ENCODE results near the gene SYTL4.

SYTL4 gene

DNA sequence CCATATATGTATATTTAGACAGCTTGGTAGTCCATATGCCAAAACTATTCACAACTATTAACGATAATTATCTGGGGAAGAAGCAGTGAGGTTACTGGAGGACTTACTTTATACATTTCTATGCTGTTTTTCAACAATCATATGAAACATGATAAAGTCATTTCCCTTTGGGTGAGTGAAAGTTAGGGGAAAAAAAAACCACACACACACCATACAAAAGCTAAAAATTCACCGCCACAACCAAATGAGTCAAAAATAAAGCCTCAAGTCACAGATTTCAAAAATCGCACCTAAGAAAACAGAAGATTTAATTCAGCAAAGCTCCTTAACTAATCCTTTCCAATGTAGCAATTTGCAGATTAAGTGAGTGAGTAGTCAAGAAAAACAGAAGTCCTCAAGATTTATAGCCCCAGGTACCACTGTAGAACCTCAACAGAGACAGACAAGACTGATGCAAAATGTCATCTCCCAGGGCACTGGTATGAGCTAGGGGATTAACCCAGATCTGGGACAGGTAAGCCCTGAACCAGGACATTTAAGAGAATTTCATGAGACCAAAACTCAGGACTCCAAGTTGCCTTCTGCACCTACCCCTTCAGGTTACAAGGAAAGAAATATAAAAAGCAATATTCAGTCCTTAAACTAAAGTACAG, 35.1 kb downstream of the SYTL4 start:
- TF ChIP-seq, protein P1, sequence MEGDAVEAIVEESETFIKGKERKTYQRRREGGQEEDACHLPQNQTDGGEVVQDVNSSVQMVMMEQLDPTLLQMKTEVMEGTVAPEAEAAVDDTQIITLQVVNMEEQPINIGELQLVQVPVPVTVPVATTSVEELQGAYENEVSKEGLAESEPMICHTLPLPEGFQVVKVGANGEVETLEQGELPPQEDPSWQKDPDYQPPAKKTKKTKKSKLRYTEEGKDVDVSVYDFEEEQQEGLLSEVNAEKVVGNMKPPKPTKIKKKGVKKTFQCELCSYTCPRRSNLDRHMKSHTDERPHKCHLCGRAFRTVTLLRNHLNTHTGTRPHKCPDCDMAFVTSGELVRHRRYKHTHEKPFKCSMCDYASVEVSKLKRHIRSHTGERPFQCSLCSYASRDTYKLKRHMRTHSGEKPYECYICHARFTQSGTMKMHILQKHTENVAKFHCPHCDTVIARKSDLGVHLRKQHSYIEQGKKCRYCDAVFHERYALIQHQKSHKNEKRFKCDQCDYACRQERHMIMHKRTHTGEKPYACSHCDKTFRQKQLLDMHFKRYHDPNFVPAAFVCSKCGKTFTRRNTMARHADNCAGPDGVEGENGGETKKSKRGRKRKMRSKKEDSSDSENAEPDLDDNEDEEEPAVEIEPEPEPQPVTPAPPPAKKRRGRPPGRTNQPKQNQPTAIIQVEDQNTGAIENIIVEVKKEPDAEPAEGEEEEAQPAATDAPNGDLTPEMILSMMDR (conservative IDR thresholded peaks at IDR 0.05; ENCODE audit: low read length): no peak
- TF ChIP-seq EZH2phosphoT487 (IDR thresholded peaks at IDR 0.05; ENCODE audit: borderline replicate concordance): no peak
- no peaks in the 10 kb centered on the region for H3K4me1 ChIP-seq (ENCODE audit: insufficient read depth, low read length, poor library complexity, severe bottlenecking)
- no peaks in the 10 kb centered on the region for H3K27me3 ChIP-seq (ENCODE audit: insufficient read depth, low read length, poor library complexity, severe bottlenecking)
- H3K9ac ChIP-seq (ENCODE audit: low read depth, low read length, poor library complexity, severe bottlenecking): no peak overlapping the region
- no peaks in the 10 kb centered on the region for H3F3A ChIP-seq (ENCODE audit: low read depth)
- no peak overlapping the region for H3K4me2 ChIP-seq (ENCODE audit: low read depth, low read length, poor library complexity, severe bottlenecking)
- H3K9me2 ChIP-seq (replicated peaks; ENCODE audit: low read depth, low read length): no peaks in the 10 kb centered on the region
- no peaks in the 10 kb centered on the region for H3K36me3 ChIP-seq (ENCODE audit: insufficient read depth, low read length)
- H3K4me3 ChIP-seq (ENCODE audit: low read length, poor library complexity, severe bottlenecking): no peak overlapping the region
- H3K79me2 ChIP-seq (ENCODE audit: insufficient read depth, low read length): no peaks in the 10 kb centered on the region
- H3K9me3 ChIP-seq (ENCODE audit: insufficient read depth, low read depth, low read length): no peaks in the 10 kb centered on the region
- H4K20me1 ChIP-seq (ENCODE audit: insufficient read depth, low read length, poor library complexity, severe bottlenecking): no peaks in the 10 kb centered on the region
- H2AFZ ChIP-seq (ENCODE audit: low read length): no peak overlapping the region

DNA sequence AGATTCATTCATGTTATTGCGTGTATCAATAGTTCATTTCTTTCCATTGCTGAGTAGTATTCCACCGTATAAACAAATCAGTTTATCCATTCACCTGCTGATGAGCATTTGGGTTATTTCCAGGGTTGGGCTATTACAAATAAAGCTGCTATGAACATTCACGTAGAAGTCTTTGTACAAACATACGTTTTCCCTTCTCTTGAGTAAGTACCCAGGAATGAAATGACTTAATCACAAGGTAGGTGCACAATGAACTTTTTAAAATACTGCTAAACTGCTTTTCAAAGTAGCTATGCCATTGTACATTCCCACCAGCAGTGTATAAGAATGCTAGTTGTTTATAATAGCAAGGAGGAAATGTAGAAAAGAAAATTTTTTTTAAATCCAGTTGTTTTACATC, 35.9 kb downstream of the SYTL4 start:
- TF ChIP-seq EZH2phosphoT487 (IDR thresholded peaks at IDR 0.05; ENCODE audit: borderline replicate concordance): no peak
- TF ChIP-seq, protein P1 (conservative IDR thresholded peaks at IDR 0.05; ENCODE audit: low read length): no peak
- Histone ChIP-seq H3K9me2 (replicated peaks; ENCODE audit: low read depth, low read length) (no peaks in the 10 kb centered on the region), H3K36me3 (ENCODE audit: insufficient read depth, low read length) (no peaks in the 10 kb centered on the region), H3K9ac (ENCODE audit: low read depth, low read length, poor library complexity, severe bottlenecking) (no peak overlapping the region), H4K20me1 (ENCODE audit: insufficient read depth, low read length, poor library complexity, severe bottlenecking) (no peaks in the 10 kb centered on the region), H3K4me1 (ENCODE audit: insufficient read depth, low read length, poor library complexity, severe bottlenecking) (no peaks in the 10 kb centered on the region), H3K4me2 (ENCODE audit: low read depth, low read length, poor library complexity, severe bottlenecking) (no peak overlapping the region), H3K79me2 (ENCODE audit: insufficient read depth, low read length) (no peaks in the 10 kb centered on the region), H3K27me3 (ENCODE audit: insufficient read depth, low read length, poor library complexity, severe bottlenecking) (no peaks in the 10 kb centered on the region), H3K9me3 (ENCODE audit: insufficient read depth, low read depth, low read length) (no peaks in the 10 kb centered on the region), H3K4me3 (ENCODE audit: low read length, poor library complexity, severe bottlenecking) (no peak overlapping the region), H3F3A (ENCODE audit: low read depth) (no peaks in the 10 kb centered on the region), H2AFZ (ENCODE audit: low read length) (no peak overlapping the region)

DNA sequence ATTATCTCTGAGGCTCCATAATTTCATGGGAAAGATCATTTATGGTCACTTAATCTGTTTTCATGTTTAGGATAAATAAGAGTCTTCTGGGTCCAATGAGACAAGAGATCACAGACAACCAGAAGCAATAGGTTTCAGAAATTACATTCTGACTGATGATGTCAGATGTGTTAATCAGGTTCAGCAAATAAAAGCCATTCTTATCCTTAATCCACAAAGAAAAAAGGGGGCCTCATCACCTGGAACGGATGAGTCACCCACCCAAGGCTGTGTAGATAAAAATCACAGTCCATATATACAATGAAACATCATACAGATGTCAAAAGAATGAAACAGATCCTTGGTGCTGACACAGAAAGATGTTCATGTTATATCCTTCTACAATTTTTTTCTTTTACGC, 36.6 kb downstream of the SYTL4 start:
- Histone ChIP-seq H3K36me3 (ENCODE audit: insufficient read depth, low read length) (no peaks in the 10 kb centered on the region), H3K4me2 (ENCODE audit: low read depth, low read length, poor library complexity, severe bottlenecking) (no peak overlapping the region), H2AFZ (ENCODE audit: low read length) (no peak overlapping the region), H3K4me3 (ENCODE audit: low read length, poor library complexity, severe bottlenecking) (no peak overlapping the region), H3K79me2 (ENCODE audit: insufficient read depth, low read length) (no peaks in the 10 kb centered on the region), H3K9ac (ENCODE audit: low read depth, low read length, poor library complexity, severe bottlenecking) (no peak overlapping the region), H3K4me1 (ENCODE audit: insufficient read depth, low read length, poor library complexity, severe bottlenecking) (no peaks in the 10 kb centered on the region), H3K27me3 (ENCODE audit: insufficient read depth, low read length, poor library complexity, severe bottlenecking) (no peaks in the 10 kb centered on the region), H3K9me2 (replicated peaks; ENCODE audit: low read depth, low read length) (no peaks in the 10 kb centered on the region), H3K9me3 (ENCODE audit: insufficient read depth, low read depth, low read length) (no peaks in the 10 kb centered on the region), H4K20me1 (ENCODE audit: insufficient read depth, low read length, poor library complexity, severe bottlenecking) (no peaks in the 10 kb centered on the region), H3F3A (ENCODE audit: low read depth) (no peaks in the 10 kb centered on the region)
- TF ChIP-seq, protein P1 (conservative IDR thresholded peaks at IDR 0.05; ENCODE audit: low read length): no peak
- TF ChIP-seq EZH2phosphoT487 (IDR thresholded peaks at IDR 0.05; ENCODE audit: borderline replicate concordance): no peak
